SH-SY5Y (cell line): Measurements from ENCODE around the gene STIP1.

ENCODE experiments used
- GATA2 ChIP-seq: IDR thresholded peaks from 2 replicates; pipeline ENCODE4 v1.6.1; 2011; ENCODE audit warnings: mild to moderate bottlenecking, low read depth, low read length
- GATA3 ChIP-seq: IDR thresholded peaks from 2 replicates; pipeline ENCODE4 v1.6.1; 2011; ENCODE audit warnings: low read depth, mild to moderate bottlenecking, low read length, moderate library complexity

STIP1 gene

GRCh38 chr11:64150481-64151239 lies 35.3 kb upstream of the STIP1 start:
- TF ChIP-seq GATA2 (no peak), GATA3 (no peak)

- TF ChIP-seq GATA3 (no peak), GATA2 (no peak)
These were observed 34.6 kb upstream of the STIP1 start for GRCh38 chr11:64151337-64151736.

- TF ChIP-seq GATA2: no peak
- no peak for TF ChIP-seq GATA3
These were observed 32.9 kb upstream of the STIP1 start for GRCh38 chr11:64152841-64153691.

GRCh38 chr11:64153812-64154211 lies 32.2 kb upstream of the STIP1 start:
- no peak for TF ChIP-seq GATA3
- TF ChIP-seq GATA2: no peak

- TF ChIP-seq GATA2: no peak
- no peak for TF ChIP-seq GATA3
These were observed 29.5 kb upstream of the STIP1 start for GRCh38 chr11:64156235-64157011.

- TF ChIP-seq GATA3 (no peak), GATA2 (no peak)
These were observed 28.2 kb upstream of the STIP1 start for GRCh38 chr11:64157631-64158394.

- TF ChIP-seq GATA3 (no peak), GATA2 (no peak)
These were observed 24.9 kb upstream of the STIP1 start for GRCh38 chr11:64161037-64161436.

- TF ChIP-seq GATA3 (no peak), GATA2 (no peak)
These were observed 22.0 kb upstream of the STIP1 start for GRCh38 chr11:64163951-64164350.

GRCh38 chr11:64164392-64165312 lies 21.3 kb upstream of the STIP1 start:
- TF ChIP-seq GATA2: no peak
- TF ChIP-seq GATA3: no peak

GRCh38 chr11:64165481-64165841 lies 20.5 kb upstream of the STIP1 start:
- no peak for TF ChIP-seq GATA3
- TF ChIP-seq GATA2: no peak

GRCh38 chr11:64165842-64166635 lies 19.9 kb upstream of the STIP1 start, which contains the start of gene MACROD1:
TSS of gene MACROD1 (minus strand) at chr11:64166113. CDS start at chr11:64165994, 119 bp downstream.
- no peak for TF ChIP-seq GATA3
- no peak for TF ChIP-seq GATA2

- TF ChIP-seq GATA2 (no peak), GATA3 (no peak)
These were observed 15.6 kb upstream of the STIP1 start for GRCh38 chr11:64170419-64170818.
